GM12878 (cell line): ENCODE measurements around the gene RRBP1.

Experiments used
- ATF2 ChIP-seq: IDR thresholded peaks from 2 replicates; pipeline ENCODE4 v1.6.1; 2012; ENCODE audit warnings: low read length, inconsistent platforms
- BCLAF1 ChIP-seq: fragments of 450-650 bp; IDR thresholded peaks from 2 replicates; pipeline ENCODE4 v1.6.1; 2017; ENCODE audit warnings: antibody characterized with exemption, mild to moderate bottlenecking, moderate library complexity
- BHLHE40 ChIP-seq, 2 experiments: fragments of 450-650 bp in 1 of 2; IDR thresholded peaks; 2 replicates each; pipeline ENCODE4 v1.6.1; 2011 to 2017; ENCODE audit warnings: low read depth in 2 of 2, borderline replicate concordance in 1 of 2, improper control_type of control experiment in 1 of 2, low read length in 1 of 2, mild to moderate bottlenecking in 1 of 2
- CTCF ChIP-seq, 3 experiments: IDR thresholded peaks in 2 of 3; conservative IDR thresholded peaks in 1 of 3; 2 replicates each; pipeline ENCODE4 v1.5.1; 2011; ENCODE audit warnings: low read depth in 3 of 3, low read length in 3 of 3, mild to moderate bottlenecking in 3 of 3, control low read depth in 2 of 3, moderate library complexity in 2 of 3, inconsistent platforms in 1 of 3, mixed read lengths in 1 of 3; ENCODE audit not compliant: control insufficient read depth in 2 of 3, insufficient read depth in 1 of 3; ENCODE audit errors: extremely low read depth in 1 of 3
- MXI1 ChIP-seq: fragments of 150-350 bp; IDR thresholded peaks from 2 replicates; pipeline ENCODE4 v1.6.1; 2011; ENCODE audit warnings: low read depth, mild to moderate bottlenecking, inconsistent platforms, low read length, improper control_type of control experiment
- NFYB ChIP-seq: IDR thresholded peaks from 2 replicates; pipeline ENCODE4 v1.6.1; 2011; ENCODE audit warnings: low read depth, mild to moderate bottlenecking, low read length, improper control_type of control experiment, moderate library complexity; ENCODE audit not compliant: insufficient read depth
- POLR2A ChIP-seq: IDR thresholded peaks from 2 replicates; pipeline ENCODE4 v1.6.1; 2011; ENCODE audit warnings: low read depth, mild to moderate bottlenecking, low read length
- SREBF2 ChIP-seq: IDR thresholded peaks from 2 replicates; pipeline ENCODE4 v1.6.1; 2012; ENCODE audit warnings: mild to moderate bottlenecking, low read length
- STAT3 ChIP-seq: IDR thresholded peaks from 2 replicates; pipeline ENCODE4 v1.6.1; 2011; ENCODE audit warnings: low read depth, low read length, improper control_type of control experiment
- TAF1 ChIP-seq: IDR thresholded peaks from 2 replicates; pipeline ENCODE4 v1.6.1; 2011; ENCODE audit warnings: mild to moderate bottlenecking, low read depth, low read length, borderline replicate concordance
- TARDBP ChIP-seq: IDR thresholded peaks from 2 replicates; pipeline ENCODE4 v1.6.1; 2016; ENCODE audit warnings: borderline replicate concordance
- ZBTB33 ChIP-seq: fragments of 450-650 bp; IDR thresholded peaks from 2 replicates; pipeline ENCODE4 v1.6.1; 2017; ENCODE audit warnings: mild to moderate bottlenecking
- ZNF384 ChIP-seq: IDR thresholded peaks from 2 replicates; pipeline ENCODE4 v1.6.1; 2012; ENCODE audit warnings: low read depth, mild to moderate bottlenecking, low read length, improper control_type of control experiment, borderline replicate concordance
- ZNF592 ChIP-seq: fragments of 450-650 bp; IDR thresholded peaks from 2 replicates; pipeline ENCODE4 v1.6.1; 2017; ENCODE audit warnings: mild to moderate bottlenecking, moderate library complexity

- TF ChIP-seq NFYB (no peak), CTCF (IDR thresholded peaks at IDR 0.05 in 2 of 3, conservative IDR thresholded peaks at IDR 0.05 in 1 of 3; ENCODE audit: control insufficient read depth in 2 of 3, extremely low read depth in 1 of 3, insufficient read depth in 1 of 3, low read depth in 3 of 3, low read length in 3 of 3) (no peak), TAF1 (no peak), POLR2A (no peak), ATF2 (no peak), ZNF592 (no peak), ZNF384 (no peak), STAT3 (no peak), BCLAF1 (no peak), MXI1 (no peak), TARDBP (no peak), ZBTB33 (no peak), BHLHE40 (IDR thresholded peaks at IDR 0.05; ENCODE audit: borderline replicate concordance in 1 of 2, low read depth in 2 of 2, low read length in 1 of 2) (no peak), SREBF2 (no peak)
Measured at GRCh38 chr20:17648315-17648646, 33.8 kb downstream of the RRBP1 start.
